Spleen (tissue), 11 donors: Measurements from ENCODE around the gene FIS1. TPM values are rescaled to one million over a fixed set of nuclear protein-coding genes. Genes with fewer than 3 reads are reported as not detected.
A peak's percentile ranks its signal among the peaks of the same experiment; 100 is the strongest.

Source experiments
- DNase-seq: peaks from one replicate; pipeline ENCODE4 v3.0.0-alpha.2; 2020
- H3K27ac ChIP-seq, 8 donors: fragments of 200-600 bp; sonication (generic) in 7 of 8; 1 replicate in 4 of 8; 2 replicates in 4 of 8; pipeline versions ENCODE4 v1.5.0 to v1.8.0; 2016 to 2021; ENCODE audit warnings: inconsistent platforms in 4 of 8, mild to moderate bottlenecking in 4 of 8, moderate library complexity in 1 of 8
- H3K27me3 ChIP-seq, 7 donors: fragments of 200-600 bp; sonication (generic) in 6 of 7; replicated peaks in 1 of 7; 1 replicate in 4 of 7; 2 replicates in 3 of 7; pipeline versions ENCODE4 v1.5.0 to v1.8.0; 2016 to 2021; ENCODE audit warnings: inconsistent platforms in 3 of 7, mild to moderate bottlenecking in 1 of 7
- H3K36me3 ChIP-seq, 6 donors: fragments of 200-600 bp; sonication (generic) in 5 of 6; 1 replicate in 4 of 6; 2 replicates in 2 of 6; pipeline versions ENCODE4 v1.5.0 to v1.8.0; 2016 to 2021; ENCODE audit warnings: inconsistent platforms in 2 of 6
- H3K4me1 ChIP-seq, 6 donors: fragments of 200-600 bp; sonication (generic) in 5 of 6; 1 replicate in 3 of 6; 2 replicates in 3 of 6; pipeline versions ENCODE4 v1.5.0 to v1.8.0; 2016 to 2021; ENCODE audit warnings: inconsistent platforms in 3 of 6
- H3K4me3 ChIP-seq, 8 donors: fragments of 200-600 bp; sonication (generic) in 7 of 8; 1 replicate in 4 of 8; 2 replicates in 4 of 8; pipeline versions ENCODE4 v1.5.0 to v1.8.0; 2016 to 2021; ENCODE audit warnings: inconsistent platforms in 4 of 8, mild to moderate bottlenecking in 4 of 8, moderate library complexity in 2 of 8
- H3K9me3 ChIP-seq, 8 donors: fragments of 200-600 bp; sonication (generic) in 7 of 8; 1 replicate in 4 of 8; 2 replicates in 4 of 8; pipeline versions ENCODE4 v1.5.0 to v1.8.0; 2016 to 2021; ENCODE audit warnings: inconsistent platforms in 4 of 8
- POLR2A ChIP-seq, 3 donors: fragments of 450-650 bp; IDR thresholded peaks; one replicate each; pipeline ENCODE4 v1.5.1; 2017; ENCODE audit warnings: antibody characterized with exemption in 3 of 3, mild to moderate bottlenecking in 1 of 3
- POLR2AphosphoS5 ChIP-seq, 3 donors: sonication (generic); formaldehyde crosslinking; IDR thresholded peaks; one replicate each; pipeline ENCODE4 v1.5.1; 2017; ENCODE audit warnings: antibody characterized with exemption in 3 of 3
- WGBS, 5 donors: extraction: QIAGEN DNeasy Blood & Tissue Kit in 3 of 5; methylation state at CpG; one replicate each; pipeline versions ENCODE4 v1.1.5 to v1.1.7; 2013 to 2018; 5-methylcytosine and 5-hydroxymethylcytosine counted together
- intact Hi-C: fragments of 100-400 bp; cut with DNase I; formaldehyde crosslinking; loops from one replicate; pipeline ENCODE4 v1.15.0; 2023; ENCODE audit warnings: low total_unique reads
- polyA plus RNA-seq, 3 donors: library from polyadenylated mRNA; stranded (reverse); fragments of 200-250 nt; gene quantifications; one replicate each; pipeline ENCODE4 v1.2.1, GENCODE V29; 2013
- total RNA-seq, 7 donors: library from RNA; depleted of rRNA in 3 of 7; stranded (reverse); fragments of >200 nt in 3 of 7; fragmentation: NEBNext Ultra II Directional in 4 of 7; extraction: Animal tissue kit (Norgen Biotek cat#: 25700) in 4 of 7; gene quantifications; one replicate each; pipeline versions ENCODE4 v1.1.0 to v1.2.1, GENCODE V29; 2016 to 2021
- TF ChIP-seq, protein P1 (sequence below), 11 experiments: fragments of 200-600 bp in 7 of 11; fragments of 450-650 bp in 4 of 11; sonication (generic) in 4 of 11; IDR thresholded peaks in 8 of 11; conservative IDR thresholded peaks in 3 of 11; 1 replicate in 7 of 11; 2 replicates in 4 of 11; pipeline versions ENCODE4 v1.4.0 to v1.8.0; 2016 to 2021; ENCODE audit warnings: antibody characterized with exemption in 11 of 11, inconsistent platforms in 4 of 11, mild to moderate bottlenecking in 1 of 11
- donor health status: healthy with polysubstance abuse.
- donor health status: DM: no; HTN: no; CAD: no; lungs with moderate emphysema.
- donor health status: DM: no; HTN: no; CAD: no.
- donor health status: Bipolar disorder and iron deficiency.
- donor health status: healthy.
- donor health status: DM: no; HTN: no; CAD: no.
- donor health status: DM: yes; HTN: yes; CAD: no.

The FIS1 gene
- total and polyA plus RNA-seq, 10 donors: 130 to 250 (median 179) TPM

GRCh38 chr7:101217388-101218235, 27.3 kb downstream of the FIS1 start, which contains the start of the genes PLOD3 and ZNHIT1:
TSS of gene PLOD3 (minus strand) at chr7:101217581. CDS start at chr7:101217274, 307 bp downstream.
TSS of gene ZNHIT1 (plus strand) at chr7:101218165. CDS start at chr7:101218196, 31 bp downstream.
- H3K4me1 ChIP-seq: peaks cover 20 to 74% (median 48%) of the 10 kb centered on the region in 6 donors
- peak; percentile 62 to 87 (median 83) for TF ChIP-seq POLR2AphosphoS5 (IDR thresholded peaks at IDR 0.05)
- TF ChIP-seq POLR2A (IDR thresholded peaks at IDR 0.05): no peak
- TF ChIP-seq, protein P1, sequence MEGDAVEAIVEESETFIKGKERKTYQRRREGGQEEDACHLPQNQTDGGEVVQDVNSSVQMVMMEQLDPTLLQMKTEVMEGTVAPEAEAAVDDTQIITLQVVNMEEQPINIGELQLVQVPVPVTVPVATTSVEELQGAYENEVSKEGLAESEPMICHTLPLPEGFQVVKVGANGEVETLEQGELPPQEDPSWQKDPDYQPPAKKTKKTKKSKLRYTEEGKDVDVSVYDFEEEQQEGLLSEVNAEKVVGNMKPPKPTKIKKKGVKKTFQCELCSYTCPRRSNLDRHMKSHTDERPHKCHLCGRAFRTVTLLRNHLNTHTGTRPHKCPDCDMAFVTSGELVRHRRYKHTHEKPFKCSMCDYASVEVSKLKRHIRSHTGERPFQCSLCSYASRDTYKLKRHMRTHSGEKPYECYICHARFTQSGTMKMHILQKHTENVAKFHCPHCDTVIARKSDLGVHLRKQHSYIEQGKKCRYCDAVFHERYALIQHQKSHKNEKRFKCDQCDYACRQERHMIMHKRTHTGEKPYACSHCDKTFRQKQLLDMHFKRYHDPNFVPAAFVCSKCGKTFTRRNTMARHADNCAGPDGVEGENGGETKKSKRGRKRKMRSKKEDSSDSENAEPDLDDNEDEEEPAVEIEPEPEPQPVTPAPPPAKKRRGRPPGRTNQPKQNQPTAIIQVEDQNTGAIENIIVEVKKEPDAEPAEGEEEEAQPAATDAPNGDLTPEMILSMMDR (IDR thresholded peaks at IDR 0.05 in 8 of 11, conservative IDR thresholded peaks at IDR 0.05 in 3 of 11): peak in 7 of 11 experiments; percentile 18 to 42 (median 35)
- DNase-seq: peak; percentile 96
- H3K27ac ChIP-seq: peak within 1 kb of the TSS; percentile 66 to 97 (median 94)
- no peaks in the 10 kb centered on the region for H3K9me3 ChIP-seq
- peaks cover 0 to 55% (median 23%) of the 10 kb centered on the region in 6 donors for H3K36me3 ChIP-seq
- WGBS, 5 donors: 0 to 1% (median 1%) methylated on average over 35 to 57 of the region's 57 CpGs
- H3K4me3 ChIP-seq: peak within 1 kb of the TSS; percentile 65 to 92 (median 88)
- intact Hi-C loops: no loop called here
- H3K27me3 ChIP-seq: no peaks in the 10 kb centered on the region

- H3K4me3 ChIP-seq: peak overlapping the region; percentile 65 to 92 (median 88)
- peak; percentile 89 for DNase-seq
- WGBS, 5 donors: 1 to 2% (median 1%) methylated on average over 28 to 34 of the region's 34 CpGs
- no peaks in the 10 kb centered on the region for H3K9me3 ChIP-seq
- intact Hi-C loops: no loop called here
- TF ChIP-seq, protein P1 (IDR thresholded peaks at IDR 0.05 in 8 of 11, conservative IDR thresholded peaks at IDR 0.05 in 3 of 11): no peak
- TF ChIP-seq POLR2AphosphoS5 (IDR thresholded peaks at IDR 0.05) (no peak), POLR2A (IDR thresholded peaks at IDR 0.05) (no peak)
- peaks cover 0 to 55% (median 24%) of the 10 kb centered on the region in 6 donors for H3K36me3 ChIP-seq
- H3K4me1 ChIP-seq: peaks cover 20 to 68% (median 47%) of the 10 kb centered on the region in 6 donors
- H3K27me3 ChIP-seq: no peaks in the 10 kb centered on the region
- H3K27ac ChIP-seq: peak overlapping the region; percentile 66 to 97 (median 94)
Observed at GRCh38 chr7:101216860-101217387, 28.0 kb downstream of the FIS1 start.

- no peak for DNase-seq
- peak overlapping the region; percentile 65 to 92 (median 88) for H3K4me3 ChIP-seq
- peak overlapping the region in 7 of 8 donors; percentile 66 to 97 (median 94) for H3K27ac ChIP-seq
- intact Hi-C loops: no loop called here
- H3K4me1 ChIP-seq: peaks cover 20 to 61% (median 44%) of the 10 kb centered on the region in 6 donors
- no peak for TF ChIP-seq POLR2AphosphoS5 (IDR thresholded peaks at IDR 0.05)
- no peak for TF ChIP-seq POLR2A (IDR thresholded peaks at IDR 0.05)
- TF ChIP-seq, protein P1 (IDR thresholded peaks at IDR 0.05 in 8 of 11, conservative IDR thresholded peaks at IDR 0.05 in 3 of 11): no peak
- H3K27me3 ChIP-seq: no peaks in the 10 kb centered on the region
- WGBS, 5 donors: 53 to 65% (median 59%) methylated on average over 29 to 31 of the region's 31 CpGs
- H3K36me3 ChIP-seq: peaks cover 0 to 55% (median 31%) of the 10 kb centered on the region in 6 donors
- no peaks in the 10 kb centered on the region for H3K9me3 ChIP-seq
Observed at GRCh38 chr7:101216001-101216859, 28.7 kb downstream of the FIS1 start.
